HEK293 (cell line): ENCODE results near the gene UGT1A8.

ENCODE experiments used
- CTCF ChIA-PET: fragments of 350-600 bp; formaldehyde crosslinking; extraction: SDS; loops from one replicate; lab custom pipeline; 2021; ENCODE audit warnings: antibody characterized with exemption; lab: Yijun Ruan, JAX
- POLR2A ChIA-PET: fragments of 300-600 bp; formaldehyde crosslinking; extraction: SDS; loops from one replicate; lab custom pipeline; 2020; ENCODE audit warnings: antibody characterized with exemption, inconsistent platforms; lab: Yijun Ruan, JAX
- H3K27ac ChIP-seq: fragments of 200-500 bp; sonication (Bioruptor generic); 2 replicates; pipeline ENCODE4 v1.5.1; 2014; ENCODE audit warnings: low read depth, low read length, control low read depth, inconsistent platforms; ENCODE audit errors: extremely low read depth
- H3K36me3 ChIP-seq, 2 experiments: fragments of 200-500 bp in 1 of 2; sonication (Bioruptor generic) in 1 of 2; 1 replicate in 1 of 2; 2 replicates in 1 of 2; pipeline ENCODE4 v1.5.1; 2014 to 2017; ENCODE audit warnings: inconsistent platforms in 2 of 2, low read length in 2 of 2; ENCODE audit not compliant: control insufficient read depth in 2 of 2, insufficient read depth in 1 of 2
- H3K4me1 ChIP-seq: fragments of 200-500 bp; sonication (Bioruptor generic); 2 replicates; pipeline ENCODE4 v1.5.1; 2014; ENCODE audit warnings: mild to moderate bottlenecking, low read length, inconsistent platforms; ENCODE audit not compliant: control insufficient read depth, insufficient read depth
- H3K4me3 ChIP-seq: 2 replicates; pipeline ENCODE4 v1.5.1; 2011; ENCODE audit warnings: low read depth, mild to moderate bottlenecking, control low read depth, low read length, moderate library complexity
- H3K9me3 ChIP-seq: fragments of 200-500 bp; sonication (Bioruptor generic); 2 replicates; pipeline ENCODE4 v1.5.1; 2014; ENCODE audit warnings: low read depth, low read length, inconsistent platforms; ENCODE audit not compliant: control insufficient read depth, insufficient read depth
- OVOL3 ChIP-seq: fragments of 450-650 bp; formaldehyde crosslinking; IDR thresholded peaks from 2 replicates; pipeline ENCODE4 v1.5.1; 2016; ENCODE audit warnings: missing biosample characterization, missing genetic modification characterization
- ZBTB7A ChIP-seq: fragments of 450-650 bp; formaldehyde crosslinking; IDR thresholded peaks from 2 replicates; pipeline ENCODE4 v1.5.1; 2016; ENCODE audit warnings: low read depth, missing biosample characterization, missing genetic modification characterization
- ZNF121 ChIP-seq: fragments of 450-650 bp; formaldehyde crosslinking; IDR thresholded peaks from 2 replicates; pipeline ENCODE4 v1.5.1; 2016; ENCODE audit warnings: missing biosample characterization, missing genetic modification characterization
- ZNF292 ChIP-seq: fragments of 450-650 bp; formaldehyde crosslinking; IDR thresholded peaks from 2 replicates; pipeline ENCODE4 v1.5.1; 2016; ENCODE audit warnings: low read depth, missing biosample characterization, missing genetic modification characterization, borderline replicate concordance
- ZNF433 ChIP-seq: fragments of 450-650 bp; formaldehyde crosslinking; IDR thresholded peaks from 2 replicates; pipeline ENCODE4 v1.5.1; 2016; ENCODE audit warnings: missing biosample characterization, missing genetic modification characterization, low read depth
- ZNF544 ChIP-seq: fragments of 450-650 bp; formaldehyde crosslinking; IDR thresholded peaks from 2 replicates; pipeline ENCODE4 v1.5.0; 2017; ENCODE audit warnings: missing biosample characterization, missing genetic modification characterization
- ZNF561 ChIP-seq: fragments of 450-650 bp; IDR thresholded peaks from 2 replicates; pipeline ENCODE4 v1.5.1; 2018; ENCODE audit warnings: missing biosample characterization, missing genetic modification characterization, borderline replicate concordance
- ZNF670 ChIP-seq: fragments of 450-650 bp; formaldehyde crosslinking; IDR thresholded peaks from 2 replicates; pipeline ENCODE4 v1.5.1; 2016; ENCODE audit warnings: missing biosample characterization, missing genetic modification characterization, low read depth
- ZNF677 ChIP-seq: fragments of 450-650 bp; IDR thresholded peaks from 2 replicates; pipeline ENCODE4 v1.5.0; 2018; ENCODE audit warnings: missing biosample characterization, mild to moderate bottlenecking, missing genetic modification characterization, moderate library complexity
- ZNF843 ChIP-seq: fragments of 450-650 bp; formaldehyde crosslinking; IDR thresholded peaks from 2 replicates; pipeline ENCODE4 v1.5.1; 2016; ENCODE audit warnings: missing biosample characterization, missing genetic modification characterization
- TF ChIP-seq, protein P1 (sequence below): fragments of 450-650 bp; formaldehyde crosslinking; IDR thresholded peaks from 2 replicates; pipeline ENCODE4; 2016; ENCODE audit warnings: missing biosample characterization, missing genetic modification characterization
- TF ChIP-seq, protein P2 (sequence below): fragments of 450-650 bp; formaldehyde crosslinking; optimal IDR thresholded peaks from 2 replicates; pipeline ENCODE3; 2016; ENCODE audit warnings: missing biosample characterization, mild to moderate bottlenecking, missing genetic modification characterization
- TF ChIP-seq, protein P3 (sequence below): fragments of 450-650 bp; formaldehyde crosslinking; IDR thresholded peaks from 2 replicates; pipeline ENCODE4 v1.5.1; 2016; ENCODE audit warnings: missing biosample characterization, missing genetic modification characterization

UGT1A8 gene

DNA sequence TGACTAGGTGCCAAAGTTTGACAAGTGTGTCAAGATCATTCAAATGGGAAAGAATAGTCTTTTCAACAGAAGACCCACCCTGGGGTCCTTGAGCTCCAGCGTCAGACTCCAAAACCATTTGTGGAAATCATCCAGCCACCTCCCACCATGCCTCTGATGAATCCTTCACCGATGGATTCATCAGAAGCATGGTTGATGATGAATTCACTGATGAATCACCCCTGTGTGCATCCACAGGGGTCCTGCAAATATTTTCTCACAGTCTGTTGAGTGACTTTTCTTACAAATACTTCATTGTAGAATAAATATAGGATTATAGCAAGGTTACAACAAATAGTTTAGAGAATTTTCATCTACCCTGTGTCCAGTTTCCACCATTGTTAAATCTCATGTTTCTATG, 58.6 kb downstream of the UGT1A8 start (continued):
- TF ChIP-seq ZNF670 (tag by site-specific recombination) = no peak
- TF ChIP-seq ZNF843 = no peak
- TF ChIP-seq ZNF121 (tag by site-specific recombination) = no peak
- TF ChIP-seq ZNF677 (tag by site-specific recombination) = no peak

DNA sequence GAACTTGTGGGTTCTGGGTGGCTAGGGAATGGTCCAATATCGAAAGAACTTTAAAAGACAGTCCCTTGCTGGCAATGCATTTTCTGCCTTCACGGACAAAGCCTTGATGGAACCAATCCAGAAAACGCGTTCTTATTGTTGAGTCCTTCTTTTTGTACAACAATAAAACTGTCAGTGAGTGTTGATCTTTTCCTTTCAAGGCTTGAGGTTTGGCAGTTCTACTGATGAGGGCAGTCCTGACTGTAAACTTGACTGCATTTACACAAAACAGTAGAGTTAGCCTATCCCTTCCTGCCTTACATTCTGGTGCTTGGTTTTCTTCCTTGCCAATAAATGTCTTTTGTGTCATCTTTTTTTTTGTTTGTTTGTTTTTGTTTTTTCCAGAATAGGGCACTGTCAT, 61.8 kb downstream of the UGT1A8 start:
- Histone ChIP-seq H3K4me3 (no peak overlapping the region), H3K27ac (no peak overlapping the region), H3K9me3 (no peaks in the 10 kb centered on the region), H3K4me1 (peaks cover 4% of the 10 kb centered on the region; the same call in 1 of the 2 replicates), H3K36me3 (no peaks in the 10 kb centered on the region)
- ChIA-PET POLR2A (no interaction called here), CTCF (no interaction called here)
- no peak for TF ChIP-seq ZNF843
- TF ChIP-seq, protein P1, sequence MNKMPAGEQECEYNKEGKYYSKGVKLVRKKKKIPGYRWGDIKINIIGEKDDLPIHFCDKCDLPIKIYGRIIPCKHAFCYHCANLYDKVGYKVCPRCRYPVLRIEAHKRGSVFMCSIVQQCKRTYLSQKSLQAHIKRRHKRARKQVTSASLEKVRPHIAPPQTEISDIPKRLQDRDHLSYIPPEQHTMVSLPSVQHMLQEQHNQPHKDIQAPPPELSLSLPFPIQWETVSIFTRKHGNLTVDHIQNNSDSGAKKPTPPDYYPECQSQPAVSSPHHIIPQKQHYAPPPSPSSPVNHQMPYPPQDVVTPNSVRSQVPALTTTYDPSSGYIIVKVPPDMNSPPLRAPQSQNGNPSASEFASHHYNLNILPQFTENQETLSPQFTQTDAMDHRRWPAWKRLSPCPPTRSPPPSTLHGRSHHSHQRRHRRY = no peak

DNA sequence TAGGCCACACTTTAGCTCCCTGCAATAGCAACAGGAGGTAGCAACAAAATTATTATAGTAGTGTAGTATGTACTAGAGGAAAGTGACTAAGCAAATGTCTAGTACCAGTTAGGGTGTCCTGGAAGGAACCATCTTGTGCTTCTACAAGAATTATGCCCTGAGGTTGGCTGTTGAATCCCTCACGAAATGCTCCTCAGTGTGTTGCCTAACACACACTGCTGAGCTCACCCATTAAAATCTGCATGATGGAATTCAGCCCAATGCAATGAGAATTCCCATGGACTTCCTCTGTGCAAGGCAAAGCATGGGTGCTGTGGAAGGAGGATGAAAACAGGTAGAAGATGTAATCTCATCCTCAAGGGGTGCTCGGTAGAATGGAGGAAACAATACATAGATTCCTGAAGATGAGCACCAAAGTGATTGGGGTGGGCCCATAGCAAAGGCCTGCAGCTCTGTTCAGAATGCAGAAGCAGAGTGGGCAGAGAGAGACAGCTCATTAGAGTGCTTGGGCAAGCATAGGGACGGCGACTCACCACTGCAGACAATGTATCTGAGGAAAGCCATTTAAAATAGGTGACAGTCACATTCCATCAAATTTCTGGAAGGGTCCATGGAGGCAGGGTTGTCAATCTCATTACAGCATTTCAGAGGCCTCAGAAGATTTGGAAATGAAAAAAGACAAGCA, 63.1 kb downstream of the UGT1A8 start:
- Histone ChIP-seq H3K27ac (no peak overlapping the region), H3K4me3 (no peak overlapping the region), H3K4me1 (no peaks in the 10 kb centered on the region), H3K36me3 (no peaks in the 10 kb centered on the region), H3K9me3 (no peaks in the 10 kb centered on the region)
- TF ChIP-seq ZNF561 (tag by site-specific recombination) = no peak
- no peak for TF ChIP-seq ZNF292 (tag by site-specific recombination)
- POLR2A ChIA-PET = no interaction called here
- CTCF ChIA-PET = no interaction called here

DNA sequence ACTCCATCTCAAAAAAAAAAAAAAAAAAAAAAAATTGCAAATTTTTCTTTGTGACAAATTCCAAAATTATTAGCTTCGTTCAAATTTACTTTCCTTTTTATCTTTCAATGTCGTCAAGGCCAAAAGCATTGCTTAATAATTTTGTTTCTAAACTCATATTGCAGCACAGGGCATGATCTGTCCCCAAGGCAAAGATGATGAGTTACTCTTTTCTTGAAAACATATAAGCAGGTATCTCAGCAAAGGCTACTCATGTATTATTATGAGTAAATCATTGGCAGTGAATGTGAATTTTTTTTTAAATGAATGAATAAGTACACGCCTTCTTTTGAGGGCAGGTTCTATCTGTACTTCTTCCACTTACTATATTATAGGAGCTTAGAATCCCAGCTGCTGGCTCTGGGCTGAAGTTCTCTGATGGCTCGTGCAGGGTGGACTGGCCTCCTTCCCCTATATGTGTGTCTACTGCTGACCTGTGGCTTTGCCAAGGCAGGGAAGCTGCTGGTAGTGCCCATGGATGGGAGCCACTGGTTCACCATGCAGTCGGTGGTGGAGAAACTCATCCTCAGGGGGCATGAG, 64.2 kb downstream of the UGT1A8 start, which contains the start of gene UGT1A7:
UGT1A7 (plus strand) TSS at position 381 of the 579 bp plus-strand sequence; CDS start at position 418, 37 bp downstream.
- POLR2A ChIA-PET = no interaction called here
- CTCF ChIA-PET = interaction anchor here (0.6 kb wide), 1 partner anchor 43 kb away, joined by 4 read pairs; no protein-coding TSS in a partner anchor

DNA sequence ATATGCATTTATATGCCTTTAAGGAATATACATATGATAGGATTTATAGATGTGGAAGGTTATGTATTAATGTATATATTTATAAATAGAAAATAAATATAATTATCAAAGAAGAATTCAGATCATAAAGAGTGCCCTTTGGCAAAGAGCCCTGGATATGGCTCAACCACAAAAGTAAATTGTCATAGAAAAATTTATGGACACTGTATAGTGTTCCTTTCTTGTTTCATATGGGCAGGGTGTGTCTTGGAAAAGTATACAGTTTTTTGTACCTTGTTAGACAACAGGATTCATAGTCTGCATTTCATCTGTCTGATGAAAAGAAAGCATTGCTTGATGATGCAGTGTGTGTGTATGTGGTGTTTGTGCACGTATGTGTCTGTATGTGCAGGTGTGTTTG, 67.2 kb downstream of the UGT1A8 start:
- no peaks in the 10 kb centered on the region for H3K4me1 ChIP-seq
- POLR2A ChIA-PET = no interaction called here
- no peak for TF ChIP-seq ZBTB7A (tag by site-specific recombination)
- TF ChIP-seq, protein P2, sequence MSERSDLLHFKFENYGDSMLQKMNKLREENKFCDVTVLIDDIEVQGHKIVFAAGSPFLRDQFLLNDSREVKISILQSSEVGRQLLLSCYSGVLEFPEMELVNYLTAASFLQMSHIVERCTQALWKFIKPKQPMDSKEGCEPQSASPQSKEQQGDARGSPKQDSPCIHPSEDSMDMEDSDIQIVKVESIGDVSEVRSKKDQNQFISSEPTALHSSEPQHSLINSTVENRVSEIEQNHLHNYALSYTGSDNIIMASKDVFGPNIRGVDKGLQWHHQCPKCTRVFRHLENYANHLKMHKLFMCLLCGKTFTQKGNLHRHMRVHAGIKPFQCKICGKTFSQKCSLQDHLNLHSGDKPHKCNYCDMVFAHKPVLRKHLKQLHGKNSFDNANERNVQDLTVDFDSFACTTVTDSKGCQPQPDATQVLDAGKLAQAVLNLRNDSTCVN (tag by site-specific recombination) = no peak
- TF ChIP-seq, all 188 proteins: peak for 0
- Histone ChIP-seq H3K36me3 (no peaks in the 10 kb centered on the region), H3K27ac (no peak overlapping the region), H3K4me3 (no peak overlapping the region), H3K9me3 (no peaks in the 10 kb centered on the region)
- CTCF ChIA-PET = no interaction called here

More for the DNA sequence above, 64.2 kb downstream of the UGT1A8 start, which contains the start of gene UGT1A7:
- H3K27ac ChIP-seq = no peak within 1 kb of the TSS
- H3K4me3 ChIP-seq = no peak within 1 kb of the TSS
- no peaks in the 10 kb centered on the region for H3K9me3 ChIP-seq
- TF ChIP-seq OVOL3 (tag by site-specific recombination) (no peak), ZNF433 (tag by site-specific recombination) (no peak), ZNF544 (tag by site-specific recombination) (no peak)
- TF ChIP-seq, protein P3, sequence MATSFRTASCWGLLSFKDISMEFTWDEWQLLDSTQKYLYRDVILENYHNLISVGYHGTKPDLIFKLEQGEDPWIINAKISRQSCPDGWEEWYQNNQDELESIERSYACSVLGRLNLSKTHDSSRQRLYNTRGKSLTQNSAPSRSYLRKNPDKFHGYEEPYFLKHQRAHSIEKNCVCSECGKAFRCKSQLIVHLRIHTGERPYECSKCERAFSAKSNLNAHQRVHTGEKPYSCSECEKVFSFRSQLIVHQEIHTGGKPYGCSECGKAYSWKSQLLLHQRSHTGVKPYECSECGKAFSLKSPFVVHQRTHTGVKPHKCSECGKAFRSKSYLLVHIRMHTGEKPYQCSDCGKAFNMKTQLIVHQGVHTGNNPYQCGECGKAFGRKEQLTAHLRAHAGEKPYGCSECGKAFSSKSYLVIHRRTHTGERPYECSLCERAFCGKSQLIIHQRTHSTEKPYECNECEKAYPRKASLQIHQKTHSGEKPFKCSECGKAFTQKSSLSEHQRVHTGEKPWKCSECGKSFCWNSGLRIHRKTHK (tag by site-specific recombination) = no peak
- no peaks in the 10 kb centered on the region for H3K36me3 ChIP-seq
- H3K4me1 ChIP-seq = no peaks in the 10 kb centered on the region
